ENCODE measurements around the gene EMILIN1. TPM values are rescaled to one million over a fixed set of nuclear protein-coding genes. Genes with fewer than 3 reads are reported as not detected.

Gene EMILIN1
- total and polyA plus RNA-seq, 3 donors from 2014 or later: 29.2 to 50.7 (median 35.9) TPM

DNA sequence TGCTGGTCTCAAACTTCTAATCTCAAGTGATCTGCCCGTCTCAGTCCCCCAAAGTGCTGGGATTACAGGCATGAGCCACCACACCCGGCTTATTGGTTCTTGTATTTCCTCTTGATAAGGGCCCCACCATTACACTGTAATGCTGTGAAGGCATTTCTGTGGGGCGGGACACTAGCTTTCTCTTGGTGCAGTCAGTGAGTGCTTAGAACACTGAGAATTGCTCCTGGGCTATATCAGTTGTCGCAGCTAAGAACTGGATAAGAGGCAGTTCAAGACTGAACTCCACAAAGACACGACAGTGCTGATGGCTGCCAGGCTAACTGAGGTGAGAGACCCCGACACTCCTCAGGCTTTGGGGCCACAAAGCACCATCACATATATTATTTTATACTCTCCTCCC is 10.2 kb downstream of the EMILIN1 start:
- intact Hi-C loops (cut with DNase I; ENCODE audit: low total_unique reads): loop anchor here (5.0 to 10.0 kb wide), 2 partner anchors 126 kb away; partner anchors contain the start of genes ATRAID, CAD and SLC5A6
- DNase-seq: no peak
- Histone ChIP-seq H3K27ac (no peak overlapping the region), H3K4me1 (peaks cover 13% of the 10 kb centered on the region), H3K9me3 (no peaks in the 10 kb centered on the region), H3K27me3 (no peaks in the 10 kb centered on the region), H3K4me3 (no peak overlapping the region), H3K36me3 (ENCODE audit: low read depth, missing control alignments) (no peaks in the 10 kb centered on the region)
- WGBS, 2 donors: 85 to 87% methylated on average over 6 of the region's 6 CpGs
- TF ChIP-seq POLR2A (IDR thresholded peaks at IDR 0.05): no peak

DNA sequence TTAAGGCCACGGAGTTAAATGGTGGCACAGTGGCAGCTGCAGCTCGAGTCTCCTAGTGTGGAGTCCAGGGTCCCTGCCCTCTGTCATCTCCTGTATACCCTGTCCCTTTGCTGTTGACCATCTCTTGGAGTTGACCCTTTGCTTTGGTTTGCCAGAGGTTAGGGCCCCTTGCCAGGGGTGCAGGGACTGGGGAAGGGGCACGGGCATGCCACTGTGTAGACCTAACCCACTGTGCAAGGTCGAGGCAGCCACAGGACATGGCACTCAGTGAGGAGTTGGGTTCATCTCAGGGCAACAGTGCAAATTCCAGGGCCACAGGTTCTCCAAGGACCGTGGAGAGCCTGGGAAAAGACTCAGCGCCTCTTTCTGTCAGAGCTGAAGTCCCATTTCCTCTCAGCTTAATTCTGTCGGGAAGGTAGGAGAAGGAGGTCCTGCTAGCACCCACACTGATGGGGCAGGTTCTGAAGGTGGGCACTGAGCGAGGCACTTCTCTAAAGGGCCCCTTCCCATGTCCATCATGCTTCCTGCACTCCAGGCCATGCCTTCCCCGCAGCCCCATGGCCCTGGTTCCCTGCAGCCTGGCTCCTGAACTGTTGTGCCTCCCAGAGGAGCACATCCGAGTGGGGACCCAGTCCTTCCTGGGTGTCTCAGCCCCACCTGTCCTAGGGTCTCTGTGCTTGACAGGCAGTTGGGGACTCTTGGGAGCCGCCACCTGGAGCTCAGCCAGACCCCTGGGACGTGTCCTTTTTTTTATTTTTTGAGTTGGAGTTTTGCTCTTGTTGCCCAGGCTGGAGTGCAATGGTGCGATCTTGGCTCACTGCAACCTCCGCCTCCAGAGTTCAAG is 10.9 kb downstream of the EMILIN1 start:
- DNase-seq: no peak
- intact Hi-C loops (cut with DNase I; ENCODE audit: low total_unique reads): loop anchor here (5.0 to 10.0 kb wide), 2 partner anchors 125 to 127 kb away; partner anchors contain the start of genes ATRAID, CAD and SLC5A6
- Histone ChIP-seq H3K4me1 (peaks cover 13% of the 10 kb centered on the region), H3K27me3 (no peaks in the 10 kb centered on the region), H3K9me3 (no peaks in the 10 kb centered on the region), H3K27ac (no peak overlapping the region), H3K36me3 (ENCODE audit: low read depth, missing control alignments) (no peaks in the 10 kb centered on the region), H3K4me3 (no peak overlapping the region)
- WGBS, 2 donors: 88 to 93% methylated on average over 14 of the region's 14 CpGs
- no peak for TF ChIP-seq POLR2A (IDR thresholded peaks at IDR 0.05)
- TF ChIP-seq, protein P1, sequence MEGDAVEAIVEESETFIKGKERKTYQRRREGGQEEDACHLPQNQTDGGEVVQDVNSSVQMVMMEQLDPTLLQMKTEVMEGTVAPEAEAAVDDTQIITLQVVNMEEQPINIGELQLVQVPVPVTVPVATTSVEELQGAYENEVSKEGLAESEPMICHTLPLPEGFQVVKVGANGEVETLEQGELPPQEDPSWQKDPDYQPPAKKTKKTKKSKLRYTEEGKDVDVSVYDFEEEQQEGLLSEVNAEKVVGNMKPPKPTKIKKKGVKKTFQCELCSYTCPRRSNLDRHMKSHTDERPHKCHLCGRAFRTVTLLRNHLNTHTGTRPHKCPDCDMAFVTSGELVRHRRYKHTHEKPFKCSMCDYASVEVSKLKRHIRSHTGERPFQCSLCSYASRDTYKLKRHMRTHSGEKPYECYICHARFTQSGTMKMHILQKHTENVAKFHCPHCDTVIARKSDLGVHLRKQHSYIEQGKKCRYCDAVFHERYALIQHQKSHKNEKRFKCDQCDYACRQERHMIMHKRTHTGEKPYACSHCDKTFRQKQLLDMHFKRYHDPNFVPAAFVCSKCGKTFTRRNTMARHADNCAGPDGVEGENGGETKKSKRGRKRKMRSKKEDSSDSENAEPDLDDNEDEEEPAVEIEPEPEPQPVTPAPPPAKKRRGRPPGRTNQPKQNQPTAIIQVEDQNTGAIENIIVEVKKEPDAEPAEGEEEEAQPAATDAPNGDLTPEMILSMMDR (IDR thresholded peaks at IDR 0.05): no peak

DNA sequence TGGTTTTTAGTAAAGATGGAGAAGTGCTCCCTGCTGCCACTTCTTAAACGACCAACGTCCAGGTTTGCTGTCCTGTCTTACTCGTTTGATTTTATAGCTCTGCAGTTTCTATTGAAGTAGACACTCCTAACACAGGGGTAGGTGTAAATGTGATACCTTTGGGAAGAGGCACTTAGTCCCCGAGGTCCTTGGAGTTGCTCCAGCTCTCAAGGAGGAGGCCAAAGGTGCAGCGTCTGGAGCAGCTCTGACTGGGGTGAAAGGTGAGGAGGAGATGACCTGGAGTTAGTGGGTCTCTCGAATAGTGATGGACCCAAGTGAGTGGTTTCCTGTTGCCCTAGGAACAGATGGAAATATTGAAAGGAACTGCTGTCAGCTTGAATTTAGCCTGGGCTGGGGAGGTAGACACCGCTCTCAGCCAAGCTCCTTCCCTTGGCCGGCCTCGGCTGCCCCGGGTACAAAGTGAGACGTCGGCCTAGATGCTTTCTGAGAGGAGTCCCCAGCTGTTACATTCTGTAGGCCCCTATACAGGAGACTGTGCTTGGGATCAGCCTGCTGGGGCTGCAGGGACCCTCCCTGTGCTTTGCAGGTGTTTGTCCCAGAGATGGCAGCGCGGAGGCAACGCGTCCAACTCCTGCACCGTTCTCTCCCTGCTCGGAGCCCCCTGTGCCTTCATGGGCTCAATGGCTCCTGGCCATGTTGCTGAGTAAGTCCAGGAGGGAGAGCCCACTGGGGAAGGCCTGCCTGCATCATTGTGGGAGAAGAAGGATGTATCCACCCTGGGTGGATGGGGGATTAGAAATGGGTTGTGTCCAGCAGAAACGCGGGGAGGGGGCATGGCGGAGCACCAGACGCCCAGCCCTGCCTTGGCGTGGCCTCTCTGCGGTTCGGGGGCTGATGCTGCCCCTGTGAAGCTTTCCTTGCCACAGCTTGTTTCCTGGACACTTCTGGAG is 13.6 kb downstream of the EMILIN1 start:
- H3K9me3 ChIP-seq: no peaks in the 10 kb centered on the region
- 68 to 75% methylated on average over 20 to 25 of the region's 25 CpGs for WGBS, 2 donors
- H3K4me3 ChIP-seq: no peak overlapping the region
- H3K36me3 ChIP-seq (ENCODE audit: low read depth, missing control alignments): no peaks in the 10 kb centered on the region
- intact Hi-C loops (cut with DNase I; ENCODE audit: low total_unique reads): loop anchor here (10.0 kb wide), 1 partner anchor 213 kb away; the partner anchor contains the start of gene UCN
- H3K27ac ChIP-seq: peak overlapping the region in 1 of 2 donors; percentile 21
- DNase-seq: no peak
- peaks cover 29% of the 10 kb centered on the region for H3K4me1 ChIP-seq
- no peak for TF ChIP-seq POLR2A (IDR thresholded peaks at IDR 0.05)
- TF ChIP-seq, protein P1 (IDR thresholded peaks at IDR 0.05): no peak
- H3K27me3 ChIP-seq: no peaks in the 10 kb centered on the region

DNA sequence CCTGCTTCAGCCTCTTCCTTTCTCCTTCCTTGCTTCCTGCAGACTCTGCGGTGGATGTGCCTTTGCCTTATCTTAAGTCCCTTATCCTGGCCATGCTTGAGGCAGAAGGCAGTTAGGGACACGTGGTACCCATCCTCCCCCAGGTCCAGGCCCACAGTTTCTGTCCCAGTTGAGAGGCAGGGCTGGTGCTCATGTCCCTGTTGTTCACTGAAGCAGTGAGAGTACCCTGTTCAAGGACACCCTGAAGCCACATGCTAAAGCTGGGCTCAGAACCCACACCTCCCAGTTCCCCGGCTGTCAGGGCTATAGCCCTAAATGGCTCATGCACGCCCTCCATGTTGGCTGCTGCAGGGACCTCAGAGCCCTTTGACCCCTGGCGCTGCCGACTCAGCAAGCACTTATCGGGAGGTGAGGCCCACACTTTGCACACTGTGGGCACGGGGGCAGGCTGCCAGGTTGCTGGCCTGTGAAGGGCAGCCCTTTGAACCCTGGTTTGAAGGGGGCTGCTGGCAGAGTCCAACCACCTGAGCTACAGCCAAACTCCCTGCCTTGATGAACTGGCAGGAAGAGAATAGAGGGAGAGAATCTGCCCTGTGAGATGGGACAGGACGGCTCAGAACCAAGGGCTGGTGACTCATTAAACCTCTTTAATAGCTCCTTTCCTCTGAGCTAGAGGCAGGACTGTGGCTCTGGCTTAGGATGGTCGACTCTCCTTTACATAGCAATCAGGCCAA is 14.4 kb downstream of the EMILIN1 start:
- intact Hi-C loops (cut with DNase I; ENCODE audit: low total_unique reads): loop anchor here (10.0 kb wide), 1 partner anchor 212 kb away; the partner anchor contains the start of gene UCN
- 42 to 53% methylated on average over 9 to 10 of the region's 10 CpGs for WGBS, 2 donors

More for the DNA sequence above, 14.4 kb downstream of the EMILIN1 start:
- TF ChIP-seq, protein P1 (IDR thresholded peaks at IDR 0.05): no peak
- TF ChIP-seq POLR2A (IDR thresholded peaks at IDR 0.05): no peak
- peak; percentile 86 for DNase-seq
- H3K27me3 ChIP-seq: no peaks in the 10 kb centered on the region
- no peaks in the 10 kb centered on the region for H3K9me3 ChIP-seq
- H3K27ac ChIP-seq: peak overlapping the region; percentile 21 to 45
- no peaks in the 10 kb centered on the region for H3K36me3 ChIP-seq (ENCODE audit: low read depth, missing control alignments)
- H3K4me3 ChIP-seq: no peak overlapping the region
- peaks cover 29% of the 10 kb centered on the region for H3K4me1 ChIP-seq
